GM18502 (cell line): ENCODE measurements around the gene NRP2.
A peak's percentile ranks its signal among the peaks of the same experiment; 100 is the strongest.

Experiments
- ATAC-seq: cut with Tn5 transposase; IDR thresholded peaks from one replicate; pipeline ENCODE4 v1.9.1; 2021; ENCODE audit warnings: mild to moderate bottlenecking; ENCODE audit not compliant: unreplicated experiment, poor library complexity

Gene NRP2

GRCh38 chr2:205786976-205787375 lies 104.7 kb downstream of the NRP2 start:
- no peak for ATAC-seq

- no peak for ATAC-seq
Measured at GRCh38 chr2:205787761-205788160, 105.5 kb downstream of the NRP2 start.

- no peak for ATAC-seq
Measured at GRCh38 chr2:205789906-205790305, 107.6 kb downstream of the NRP2 start.

GRCh38 chr2:205792908-205793307 lies 110.6 kb downstream of the NRP2 start:
- ATAC-seq: no peak

DNA sequence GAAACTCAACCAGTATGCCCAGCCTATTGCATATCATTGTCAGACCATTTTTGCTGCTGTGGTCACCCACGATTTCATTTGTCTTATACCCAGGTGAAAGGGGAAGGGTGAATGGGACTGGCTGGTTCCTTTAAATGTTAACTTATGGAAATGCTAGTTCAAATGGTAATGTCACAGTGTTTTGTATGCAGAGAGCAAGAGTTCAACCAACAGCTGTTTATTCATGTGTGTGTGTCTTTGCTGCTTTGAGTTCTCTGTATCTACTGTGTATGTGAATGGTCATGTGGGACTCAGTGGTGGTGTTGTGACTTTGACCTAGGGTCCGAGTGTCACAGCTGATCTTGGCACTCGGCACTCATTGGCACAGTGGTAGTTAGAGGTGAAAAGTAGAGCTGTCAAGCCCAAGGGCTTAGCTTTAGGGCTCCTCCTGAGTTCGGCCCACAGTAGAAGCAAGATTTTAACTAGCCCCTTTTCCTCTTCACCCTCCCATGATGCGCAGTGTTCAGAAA lies 114.6 kb downstream of the NRP2 start:
- ATAC-seq: no peak

- ATAC-seq: no peak
Measured at GRCh38 chr2:205797866-205798265, 115.6 kb downstream of the NRP2 start.

GRCh38 chr2:205800224-205800623 lies 117.9 kb downstream of the NRP2 start:
- ATAC-seq: no peak

- ATAC-seq: no peak
Measured at GRCh38 chr2:205800773-205801172, 118.5 kb downstream of the NRP2 start.

- ATAC-seq: no peak
Measured at GRCh38 chr2:205802065-205802464, 119.8 kb downstream of the NRP2 start.

DNA sequence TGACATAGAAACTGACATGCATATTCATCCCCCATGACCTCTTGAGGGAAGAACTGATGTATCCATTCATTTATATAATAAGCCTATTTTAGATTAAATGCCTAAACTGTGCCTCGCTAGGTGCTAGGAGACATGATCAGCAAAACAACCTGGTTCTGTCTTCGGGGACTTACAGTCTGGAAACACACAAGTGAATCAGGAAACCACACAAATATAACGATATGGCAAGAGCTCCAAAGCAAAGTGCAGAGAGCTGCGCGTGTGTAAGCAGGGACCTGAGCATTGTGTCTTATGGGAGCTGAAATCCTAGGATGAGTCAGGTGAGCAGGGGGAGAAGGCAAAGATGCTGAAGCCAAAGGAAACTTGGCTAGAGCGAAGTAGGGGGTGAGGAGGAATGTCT lies 120.6 kb downstream of the NRP2 start:
- ATAC-seq: no peak

- ATAC-seq: no peak
Measured at GRCh38 chr2:205803500-205803899, 121.2 kb downstream of the NRP2 start.

- no peak for ATAC-seq
Measured at GRCh38 chr2:205805136-205805535, 122.8 kb downstream of the NRP2 start.

DNA sequence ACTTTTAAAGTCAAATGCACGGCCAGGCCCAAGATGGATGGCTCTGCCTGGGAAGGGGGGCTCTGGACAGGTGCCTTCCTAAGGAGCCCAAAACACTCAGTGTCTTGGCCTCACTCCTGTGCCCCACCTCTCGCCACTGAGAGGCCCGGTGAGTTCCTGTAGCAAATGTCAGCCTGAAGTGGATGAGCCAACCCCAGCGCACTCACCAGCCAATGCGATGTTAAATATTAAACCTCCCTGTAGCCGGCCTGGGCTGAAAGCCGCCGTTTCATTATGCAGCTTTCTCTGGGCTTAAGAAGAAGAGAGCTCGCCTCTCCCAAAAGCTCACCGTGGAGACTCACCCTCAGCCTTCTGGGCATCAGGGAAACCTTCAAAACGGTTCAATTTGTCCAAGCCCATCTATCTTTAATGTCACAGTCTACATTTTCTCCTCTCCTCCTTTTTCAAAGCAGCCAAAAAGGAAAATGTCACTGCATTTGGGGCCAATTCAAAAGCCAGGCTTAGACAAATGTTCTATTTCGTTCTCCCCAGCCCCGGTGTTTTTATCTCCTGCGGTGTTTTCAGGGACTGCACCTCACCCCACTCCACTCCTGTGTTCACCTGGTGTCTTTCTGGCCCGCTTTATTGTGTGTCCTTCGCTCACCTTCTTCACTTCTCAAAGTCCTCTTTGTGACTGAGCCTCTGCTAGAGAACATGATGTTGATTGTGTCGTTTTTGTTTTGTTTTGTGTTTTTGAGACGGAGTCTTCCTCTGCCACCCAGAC lies 124.0 kb downstream of the NRP2 start:
- ATAC-seq: no peak

GRCh38 chr2:205807229-205807628 lies 124.9 kb downstream of the NRP2 start:
- no peak for ATAC-seq

DNA sequence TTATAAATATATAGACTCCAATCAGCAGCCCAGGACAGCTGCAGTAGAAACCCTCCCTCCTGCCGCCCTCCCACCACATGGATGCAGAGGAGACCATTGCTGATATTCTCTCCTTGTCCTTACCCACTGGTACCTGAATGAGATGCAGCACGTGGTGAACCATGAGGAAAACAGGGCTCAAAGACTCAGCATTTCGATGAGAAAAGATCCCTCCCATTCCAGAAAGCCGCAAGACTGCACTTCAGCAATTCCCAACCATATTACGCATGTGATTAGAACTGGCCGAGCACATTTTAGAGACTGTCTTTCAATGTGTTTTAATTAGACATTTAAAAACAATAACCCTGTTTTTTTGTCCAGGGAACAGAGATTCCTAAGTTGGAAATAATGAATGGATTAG lies 125.5 kb downstream of the NRP2 start:
- ATAC-seq: no peak

DNA sequence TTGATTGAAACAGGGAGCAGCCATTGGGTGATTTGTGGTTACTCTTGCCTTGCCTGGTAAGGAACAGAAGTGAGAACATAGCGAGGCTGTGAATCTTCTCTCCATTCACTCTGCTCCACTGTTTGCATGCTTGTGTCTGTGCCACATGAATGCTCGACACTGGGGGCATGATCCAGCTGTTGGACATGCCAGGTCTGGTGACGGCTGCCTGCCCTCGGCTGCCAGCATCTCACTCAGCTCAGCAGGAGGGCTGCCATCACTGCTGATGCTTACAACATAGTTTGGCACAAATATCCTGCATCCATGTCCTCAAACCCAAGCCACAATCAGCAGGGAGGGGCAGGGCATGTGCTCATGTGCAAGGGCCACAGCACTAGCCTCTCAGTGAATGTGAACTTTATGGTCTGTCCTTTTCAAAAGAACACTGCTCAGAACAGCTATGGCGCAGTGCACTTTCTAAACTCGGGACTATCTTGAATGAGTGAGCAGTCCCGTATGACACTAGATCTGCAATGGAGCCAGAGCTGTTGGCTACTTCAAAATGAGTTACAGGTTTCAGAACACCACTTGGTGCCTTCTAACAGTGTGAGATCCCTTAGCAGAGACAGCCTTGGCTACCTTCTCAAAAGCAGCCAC lies 126.3 kb downstream of the NRP2 start:
- no peak for ATAC-seq

DNA sequence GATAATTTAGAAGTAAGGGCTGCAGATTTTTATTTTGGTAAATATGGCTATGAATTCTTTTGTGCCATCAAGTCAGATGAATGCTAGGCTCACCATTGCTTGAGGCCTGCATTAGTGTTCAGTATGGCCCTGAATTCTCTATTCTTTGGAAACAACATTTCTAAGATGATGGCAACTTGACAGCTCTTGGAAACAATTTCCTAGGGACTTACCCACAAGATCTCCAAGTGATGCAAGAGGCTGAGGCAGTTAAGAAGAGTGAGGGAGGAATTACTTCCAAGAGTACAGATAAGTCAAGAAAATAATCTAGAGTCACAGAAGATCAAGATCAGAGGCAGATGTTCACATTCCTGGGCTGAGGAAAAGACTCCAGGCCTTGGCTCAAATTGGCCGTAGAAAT lies 129.1 kb downstream of the NRP2 start:
- no peak for ATAC-seq

- ATAC-seq: peak; percentile 12
Measured at GRCh38 chr2:205814039-205814364, 131.7 kb downstream of the NRP2 start.

DNA sequence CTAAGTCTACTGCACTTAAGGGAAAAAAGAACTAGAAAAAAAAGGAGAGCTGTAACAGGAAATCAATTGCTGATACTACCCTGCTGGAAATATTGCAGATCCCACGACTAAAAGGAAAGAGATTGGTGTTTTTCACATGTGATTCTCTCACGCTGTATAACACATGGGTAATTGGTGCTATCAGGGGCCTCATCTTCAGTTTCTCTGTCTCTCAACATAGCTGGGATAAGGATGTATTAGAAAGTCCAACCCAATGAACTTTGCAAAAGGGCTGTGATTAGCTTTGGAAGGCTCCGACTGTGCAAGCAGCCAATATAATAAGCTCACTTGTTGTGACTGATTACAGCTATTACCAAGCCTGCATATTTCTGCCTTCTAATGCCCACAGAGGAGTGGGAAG lies 133.4 kb downstream of the NRP2 start:
- ATAC-seq: no peak

DNA sequence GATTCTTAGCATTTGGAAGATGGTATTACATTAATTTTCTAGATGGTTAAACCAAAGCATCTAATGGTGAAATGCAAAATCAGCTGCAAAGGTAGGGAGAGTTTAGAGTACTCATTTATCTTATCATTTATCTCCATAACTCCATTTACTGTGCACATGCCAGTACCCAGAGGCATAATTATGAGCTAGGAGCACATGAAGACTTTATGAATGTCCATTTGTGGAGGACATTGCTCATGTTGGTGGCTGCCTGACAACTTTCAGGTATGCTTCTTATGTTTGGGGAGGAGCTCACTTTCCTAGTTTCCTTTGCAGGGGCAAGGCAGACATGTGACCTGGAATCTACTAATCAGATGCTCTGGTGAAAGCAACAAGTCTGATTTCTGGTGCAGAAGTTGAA lies 134.0 kb downstream of the NRP2 start:
- ATAC-seq: no peak

GRCh38 chr2:205822579-205822978 lies 140.3 kb downstream of the NRP2 start:
- no peak for ATAC-seq

- no peak for ATAC-seq
Measured at GRCh38 chr2:205827809-205828365, 145.6 kb downstream of the NRP2 start.
